AG08395 (cell line): ENCODE results near the gene H6PD.

Source experiments
- DNase-seq: peaks from one replicate; pipeline ENCODE4 v3.0.0; 2012; ENCODE audit warnings: mixed read lengths, low spot score

Gene H6PD

DNA sequence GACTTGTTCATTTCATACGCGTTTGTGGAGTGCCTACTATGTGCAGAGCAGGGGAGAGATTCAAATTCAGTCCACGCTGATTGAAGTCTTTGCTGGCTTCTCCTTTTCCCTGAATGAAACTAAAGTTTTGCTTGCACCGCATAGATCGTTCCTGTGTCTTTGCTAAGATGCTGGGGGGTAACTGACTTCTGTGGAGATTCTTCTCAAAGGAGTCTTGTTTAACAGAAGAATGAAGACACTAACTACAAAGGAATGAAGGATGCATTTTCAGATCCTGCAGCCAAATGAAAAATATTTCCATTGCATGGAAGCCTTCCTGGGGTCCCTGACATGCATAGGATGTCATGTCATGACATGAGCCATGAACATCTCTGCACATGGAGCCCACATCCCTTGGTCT is 26.9 kb upstream of the H6PD start:
- peak; percentile 20 for DNase-seq

DNA sequence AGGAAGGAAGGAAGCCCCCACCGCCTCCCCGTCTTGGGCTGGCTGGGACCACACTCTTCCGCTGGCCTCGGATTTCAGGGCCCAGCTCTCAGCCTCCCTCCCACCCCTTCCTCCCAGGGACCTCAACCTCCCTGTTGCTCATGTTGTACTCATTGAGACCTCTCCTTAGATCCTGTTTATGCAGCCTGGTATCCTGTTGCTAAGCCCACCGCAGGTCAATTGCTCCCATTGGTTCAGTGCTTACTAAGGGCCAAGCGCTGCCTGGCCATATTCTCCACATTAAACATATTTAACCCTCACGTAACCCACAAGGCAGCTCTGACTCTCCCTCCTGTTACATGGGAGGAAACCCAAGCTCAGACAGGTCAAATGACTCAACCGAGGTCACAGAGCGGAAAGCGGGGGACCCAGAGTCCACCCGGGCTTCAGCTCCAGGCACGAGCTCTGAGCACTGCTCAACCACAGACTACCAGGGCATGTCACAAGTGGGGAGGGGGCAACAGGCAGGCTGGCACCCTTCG is 23.2 kb upstream of the H6PD start:
- DNase-seq = no peak

DNA sequence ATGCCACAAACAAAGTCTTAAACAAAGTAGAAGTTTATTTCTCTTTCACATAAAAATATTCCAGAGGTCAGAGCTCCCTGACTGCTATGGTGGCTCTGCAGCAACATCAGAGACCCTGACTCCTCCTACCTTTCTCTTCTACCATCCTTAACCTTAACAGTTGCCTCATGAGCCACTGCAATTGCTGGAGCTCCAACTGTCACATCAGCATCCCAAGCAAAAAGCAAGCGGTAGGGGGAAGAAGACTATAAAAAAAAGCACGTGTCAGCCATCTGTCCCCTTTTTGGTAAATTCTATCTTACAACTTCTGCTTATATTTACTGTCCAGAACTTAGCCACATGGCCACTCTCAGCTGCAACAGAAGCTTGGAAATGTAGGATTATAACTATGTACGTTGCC is 21.8 kb upstream of the H6PD start:
- no peak for DNase-seq

DNA sequence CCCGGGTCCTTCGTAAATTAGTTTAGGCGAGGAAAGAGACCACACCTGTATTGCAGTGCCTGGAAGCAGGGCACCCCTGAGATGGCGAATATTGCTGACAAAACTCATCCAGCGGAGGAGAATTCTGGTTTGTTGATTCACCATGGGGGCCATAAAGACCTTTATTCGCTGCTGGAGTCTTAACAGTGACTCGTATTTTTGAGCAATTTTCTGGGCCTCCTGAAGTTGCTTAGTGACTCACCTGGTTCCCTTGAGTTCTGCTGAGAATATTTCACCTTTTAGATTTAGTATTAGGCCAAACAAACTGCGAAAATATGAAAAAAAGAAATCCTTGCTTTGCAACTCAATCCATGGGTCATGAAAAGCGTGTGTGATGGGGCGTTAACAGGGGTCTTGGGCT is 20.6 kb upstream of the H6PD start:
- DNase-seq = no peak

DNA sequence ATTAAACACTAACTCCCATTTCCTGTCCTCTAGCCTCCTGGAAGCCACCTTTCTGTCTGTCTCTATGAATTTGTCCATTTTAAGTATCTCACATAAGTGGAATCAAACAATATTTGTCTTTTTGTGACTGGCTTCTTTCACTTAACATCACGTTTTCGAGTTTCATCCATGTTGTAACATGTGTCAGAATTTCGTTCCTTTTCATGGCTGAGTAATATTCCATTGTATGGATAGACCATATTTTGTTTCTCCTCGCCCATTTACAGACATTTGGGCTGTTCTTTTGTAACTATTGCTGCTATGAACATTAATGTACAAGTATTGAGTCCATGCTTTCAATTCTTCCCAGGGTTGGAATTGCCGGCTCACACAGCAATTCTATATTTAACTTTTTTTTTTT is 15.7 kb upstream of the H6PD start:
- no peak for DNase-seq

DNA sequence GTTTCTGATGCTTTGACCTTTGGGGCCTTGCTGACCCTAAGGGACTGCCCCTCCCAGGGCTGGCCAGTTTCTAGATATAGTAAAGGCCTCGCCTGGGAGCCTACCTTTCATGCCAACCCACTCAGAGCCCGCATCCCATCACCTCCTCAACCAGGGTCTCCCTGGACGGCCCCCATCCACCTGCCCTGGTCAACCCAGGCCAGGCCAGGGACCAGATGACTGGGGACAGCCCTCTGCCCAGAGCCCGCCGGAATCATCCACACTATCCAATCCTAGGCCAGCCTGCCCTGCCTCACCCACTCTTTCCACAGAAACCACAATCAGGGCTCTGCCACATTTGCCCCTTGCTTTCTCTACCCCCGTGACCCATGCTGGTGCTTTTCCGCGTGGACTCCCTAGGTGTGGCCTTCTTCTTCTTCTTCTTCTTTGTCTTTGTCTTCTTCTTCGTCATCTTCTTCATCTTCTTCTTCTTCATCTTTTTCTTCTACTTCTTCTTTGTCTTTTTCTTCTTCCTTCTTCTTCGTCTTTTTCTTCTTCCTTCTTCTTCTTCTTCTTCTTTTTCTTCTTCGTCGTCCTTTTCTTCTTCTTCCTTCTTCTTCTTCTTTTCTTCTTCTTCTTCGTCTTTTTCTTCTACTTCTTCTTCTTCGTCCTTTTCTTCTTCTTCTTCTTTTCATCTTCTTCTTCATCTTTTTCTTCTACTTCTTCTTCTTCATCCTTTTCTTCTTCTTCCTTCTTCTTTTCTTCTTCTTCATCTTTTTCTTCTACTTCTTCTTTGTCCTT is 11.5 kb upstream of the H6PD start:
- no peak for DNase-seq

DNA sequence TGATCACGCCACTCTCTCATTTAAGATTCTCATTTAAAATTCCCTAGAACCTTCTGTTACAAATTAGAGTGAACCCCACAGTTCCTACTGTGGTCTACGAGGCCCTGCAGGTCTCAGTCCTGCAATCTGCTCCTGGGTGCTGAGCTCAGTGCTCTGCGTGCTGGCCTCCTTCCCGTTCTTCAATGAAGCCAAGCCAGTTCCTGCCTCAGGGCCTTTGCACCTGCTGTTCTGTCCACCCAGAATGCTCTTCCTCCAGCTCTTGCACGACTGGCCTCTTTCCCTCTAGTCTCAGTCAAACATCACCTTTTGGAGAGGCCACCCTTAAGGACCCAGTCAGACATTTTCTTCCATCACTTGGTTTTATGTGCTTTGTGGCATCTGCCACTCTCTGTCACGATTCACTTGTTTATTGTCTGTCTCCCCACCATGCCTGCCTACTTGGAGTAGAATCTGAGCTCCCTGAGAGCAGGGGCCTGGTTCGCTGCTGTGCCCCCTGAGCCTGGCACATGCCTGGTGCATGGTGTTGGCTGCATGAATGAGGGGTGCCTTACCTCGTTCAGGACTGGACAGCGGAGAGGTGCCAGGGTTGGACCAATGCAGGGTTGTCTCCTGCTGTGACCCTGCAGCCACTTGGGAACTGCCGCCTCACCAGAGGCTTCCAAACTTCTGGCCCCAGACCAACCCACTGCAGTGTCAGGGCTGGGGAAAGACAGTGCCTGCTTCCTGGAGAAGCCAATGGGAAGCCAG is 9.7 kb upstream of the H6PD start:
- no peak for DNase-seq

DNA sequence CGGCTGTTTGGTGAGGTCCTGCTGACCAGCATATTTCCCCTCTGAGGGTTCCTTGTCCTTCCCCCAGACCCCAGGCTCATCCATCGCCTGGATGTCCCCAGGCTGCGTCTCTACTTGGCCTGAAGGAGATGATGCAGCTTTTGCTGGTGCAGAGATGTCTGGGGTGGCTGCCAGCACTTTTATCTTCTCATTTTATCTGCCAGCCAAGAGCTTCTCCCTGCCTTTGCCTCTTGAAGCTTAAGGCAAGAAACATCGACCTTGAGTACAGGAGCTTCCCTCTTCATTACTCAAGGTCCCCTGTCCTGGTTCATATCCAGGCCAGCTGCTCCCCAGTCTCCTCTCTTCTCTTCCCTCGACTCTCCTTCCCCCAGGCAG is 9.2 kb upstream of the H6PD start:
- DNase-seq = no peak

DNA sequence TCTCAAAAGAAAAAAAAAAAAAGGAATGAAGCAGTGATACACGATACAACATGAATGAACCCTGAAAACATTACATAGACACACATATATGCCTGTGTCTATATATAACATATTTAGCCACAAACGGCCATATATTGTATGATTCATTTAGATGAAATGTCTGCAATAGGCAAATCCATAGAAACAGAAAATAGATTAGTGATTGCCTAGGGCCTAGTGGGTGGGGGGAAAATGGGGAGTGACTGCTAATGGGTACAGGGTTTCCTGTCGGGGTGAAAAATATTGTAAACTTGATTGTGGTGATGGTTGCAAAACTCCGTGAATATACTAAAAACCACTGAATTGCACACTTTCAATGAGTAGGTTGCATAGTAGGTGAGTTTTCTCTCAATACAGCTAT is 6.0 kb upstream of the H6PD start:
- DNase-seq = no peak

DNA sequence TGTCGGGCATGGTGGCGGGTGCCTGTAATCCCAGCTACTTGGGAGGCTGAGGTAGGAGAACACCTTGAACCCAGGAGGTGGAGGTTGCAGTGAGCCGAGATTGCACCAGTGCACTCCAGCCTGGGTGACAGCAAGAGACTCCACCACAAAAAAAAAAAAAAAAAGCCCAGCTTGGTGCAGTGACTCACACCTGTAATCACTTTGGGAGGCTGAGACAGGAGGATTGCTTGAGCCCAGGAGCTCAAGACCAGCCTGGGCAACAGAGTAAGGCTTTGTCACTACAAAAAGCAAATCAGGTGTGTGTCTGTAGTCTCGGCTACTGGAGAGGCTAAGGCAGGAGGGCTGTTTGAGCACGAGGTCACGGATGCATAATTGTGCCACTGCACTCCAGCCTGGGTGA is 5.0 kb upstream of the H6PD start:
- DNase-seq = no peak

DNA sequence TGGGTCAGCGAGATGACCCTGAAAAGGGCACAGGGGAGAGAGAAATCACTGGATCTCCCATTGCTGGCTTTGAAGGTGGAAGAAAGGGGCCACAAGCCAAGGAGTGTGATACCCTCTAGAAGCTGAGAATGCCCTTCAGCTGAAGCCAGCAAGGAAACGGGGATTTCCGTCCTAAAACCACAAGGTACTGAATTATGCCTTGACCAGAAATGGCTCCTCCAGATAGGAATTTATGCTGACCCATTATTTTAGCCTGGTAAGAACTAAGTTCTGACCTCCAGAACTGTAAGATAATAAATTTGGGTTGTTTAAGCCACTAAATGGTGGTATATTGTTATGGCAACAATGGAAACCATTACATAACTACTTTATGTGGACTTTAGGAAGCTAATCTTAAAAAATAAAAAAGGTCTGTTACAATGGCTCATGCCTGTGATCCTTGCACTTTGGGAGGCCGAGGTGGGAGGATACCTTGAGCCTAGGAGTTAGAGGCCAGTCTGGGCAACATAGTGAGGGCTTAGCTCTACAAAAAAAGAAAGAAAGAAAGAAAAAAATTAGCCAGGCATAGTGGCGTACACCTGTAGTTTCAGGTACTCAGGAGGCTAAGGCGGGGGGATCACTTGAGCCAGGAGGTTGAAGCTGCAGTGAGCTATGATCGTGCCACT is 3.6 kb upstream of the H6PD start:
- no peak for DNase-seq

DNA sequence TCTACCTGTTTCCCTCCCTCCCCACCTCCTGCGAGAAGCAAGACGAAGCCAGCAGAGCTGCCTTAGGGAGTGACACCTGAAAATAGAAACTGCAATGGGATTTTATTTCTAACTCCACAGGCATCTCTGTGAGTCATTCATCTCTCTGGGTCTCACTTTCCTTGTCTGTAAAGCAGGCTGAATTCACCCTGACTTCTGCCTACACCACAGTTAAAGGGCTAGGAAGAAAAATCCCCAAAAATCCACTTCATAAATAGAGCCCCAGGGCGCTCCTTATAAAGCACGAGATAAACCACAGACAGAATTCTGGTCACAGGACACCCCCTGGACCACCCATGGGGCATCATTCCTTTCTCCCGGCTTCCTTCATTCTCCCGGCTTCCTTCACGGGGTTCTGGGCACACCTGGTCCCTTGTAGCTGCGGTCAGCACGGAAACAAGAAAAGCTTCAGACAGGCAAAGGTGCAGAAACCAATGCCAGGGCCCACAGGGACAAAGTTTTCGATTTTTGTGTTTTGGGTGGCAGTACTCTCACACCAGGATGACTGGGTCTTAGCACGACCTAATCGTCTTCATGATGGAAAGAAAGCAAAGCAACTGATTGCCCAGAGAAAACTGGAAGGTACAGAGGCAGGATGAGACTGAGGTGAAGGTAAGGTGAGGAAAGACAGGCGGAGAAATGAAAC is 2.8 kb upstream of the H6PD start:
- no peak for DNase-seq

DNA sequence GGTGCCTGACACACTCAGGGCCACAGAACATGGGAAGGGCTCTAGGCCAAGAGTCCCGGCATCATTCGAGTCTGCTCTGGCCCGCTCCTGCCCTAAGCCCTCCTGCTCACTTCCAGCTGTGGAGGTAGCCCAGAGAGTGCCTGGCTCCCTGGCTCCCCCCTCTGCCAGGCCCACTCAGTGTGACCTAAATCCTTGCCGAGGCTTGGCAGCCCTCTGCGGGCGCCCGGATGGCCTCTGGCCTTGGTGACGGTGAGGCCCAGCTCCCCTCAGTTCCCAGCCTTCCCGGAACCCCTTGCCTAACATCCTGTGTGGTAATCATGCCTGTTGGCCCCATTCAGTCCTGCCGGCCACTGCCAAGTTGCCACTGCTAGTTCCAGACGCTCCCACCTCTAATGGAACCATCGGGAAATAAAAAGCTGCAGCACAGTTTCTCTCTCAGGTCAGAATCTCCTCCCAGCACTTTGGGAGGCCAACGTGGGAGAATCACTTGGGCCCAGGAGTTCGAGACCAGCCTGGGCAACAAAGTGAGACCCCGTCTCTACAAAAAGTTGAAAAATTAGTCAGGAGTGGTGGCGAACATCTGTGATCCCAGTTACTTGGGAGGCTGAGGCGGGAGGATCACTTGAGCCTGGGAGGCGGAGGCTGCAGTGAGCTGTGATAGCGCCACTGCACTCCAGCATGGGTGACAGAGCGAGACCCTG is 1.2 kb upstream of the H6PD start:
- peak; percentile 80 for DNase-seq

DNA sequence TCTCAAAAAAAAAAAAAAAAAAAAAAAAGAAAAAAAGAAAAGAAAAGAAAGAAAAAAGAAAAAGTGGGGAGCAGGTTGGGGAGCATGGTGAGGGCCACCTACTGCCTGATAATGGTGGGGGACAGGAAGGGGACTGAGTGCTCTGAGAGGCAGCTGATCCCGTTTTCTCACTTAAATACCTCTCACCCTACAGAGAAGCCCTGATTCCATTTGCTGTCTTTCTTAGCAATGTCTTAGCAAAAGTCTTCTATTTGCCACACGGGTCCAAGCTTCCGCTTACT is 692 bp upstream of the H6PD start:
- DNase-seq = no peak

DNA sequence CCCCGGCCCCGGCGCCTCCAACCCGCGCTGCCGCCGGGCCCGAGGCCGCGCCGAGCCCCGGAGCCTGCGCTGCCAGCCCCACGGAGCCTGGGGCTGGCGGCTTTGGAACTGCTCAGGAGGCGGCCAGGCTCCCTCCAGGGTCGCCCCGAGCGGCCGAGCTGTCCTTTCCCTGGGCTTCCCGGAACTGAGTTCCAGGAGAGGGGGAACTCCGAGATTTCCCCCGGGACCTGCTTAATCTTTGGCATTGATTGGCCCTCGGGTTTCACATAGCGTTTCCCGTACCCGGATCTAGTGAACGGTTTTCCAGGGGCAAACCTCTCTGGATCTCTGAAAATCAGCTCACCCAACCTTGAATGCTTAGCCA is 504 bp downstream of the H6PD start:
- DNase-seq = peak; percentile 63

DNA sequence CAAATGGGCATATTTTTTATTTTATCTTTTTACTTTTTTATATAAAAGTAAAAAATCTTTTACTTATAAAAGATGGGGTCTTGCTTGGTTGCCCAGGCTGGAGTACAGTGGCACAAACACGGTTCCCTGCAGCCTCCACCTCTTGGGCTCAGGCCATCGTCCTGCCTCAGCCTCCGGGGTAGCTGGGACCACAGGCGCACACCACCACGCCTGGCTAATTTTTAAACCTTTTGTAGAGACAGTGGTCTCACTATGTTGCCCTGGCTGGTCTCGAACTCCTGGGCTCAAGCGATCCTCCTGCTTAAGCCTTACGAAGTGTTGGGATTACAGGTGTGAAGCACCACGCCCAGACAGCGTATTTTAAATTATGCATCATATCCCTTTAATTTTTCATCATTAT is 986 bp downstream of the H6PD start:
- no peak for DNase-seq

DNA sequence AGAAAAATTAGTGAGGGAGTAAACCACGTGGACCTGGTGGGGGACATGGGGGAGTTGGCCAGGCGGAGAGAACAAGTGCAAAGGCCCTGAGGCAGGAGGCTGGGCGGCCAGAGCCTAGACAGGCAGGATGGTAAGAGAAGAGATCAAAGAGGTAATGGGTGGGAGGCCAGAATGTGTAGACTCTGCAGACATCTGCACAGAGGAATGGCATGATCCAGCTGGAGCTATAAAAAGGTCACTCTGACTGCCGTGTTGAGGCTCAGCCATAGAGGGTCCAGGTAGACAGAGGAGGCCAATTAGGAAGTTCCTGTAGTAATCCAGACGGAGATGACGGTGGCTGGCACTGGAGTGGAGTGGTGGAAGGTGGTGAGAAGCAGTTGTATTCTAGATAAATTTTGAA is 3.6 kb downstream of the H6PD start:
- no peak for DNase-seq

DNA sequence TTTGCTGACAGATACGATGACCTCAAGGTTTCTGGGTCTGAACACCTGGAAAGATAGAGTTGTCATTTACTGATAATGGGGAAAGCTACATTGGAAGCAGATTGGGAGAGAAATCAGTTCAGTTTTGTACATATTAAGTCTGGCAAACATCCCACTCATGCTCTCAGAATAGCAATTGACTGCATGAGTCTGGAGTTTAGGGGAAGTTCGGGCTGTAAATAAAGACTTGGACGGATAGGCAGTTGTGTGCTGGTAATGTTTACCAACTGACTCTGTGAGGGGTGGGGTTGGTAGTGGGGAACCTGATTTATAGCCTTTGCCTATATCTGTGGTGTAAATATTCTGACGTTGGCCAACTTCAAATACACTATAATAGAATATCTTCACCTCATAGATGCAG is 4.0 kb downstream of the H6PD start:
- DNase-seq = no peak

DNA sequence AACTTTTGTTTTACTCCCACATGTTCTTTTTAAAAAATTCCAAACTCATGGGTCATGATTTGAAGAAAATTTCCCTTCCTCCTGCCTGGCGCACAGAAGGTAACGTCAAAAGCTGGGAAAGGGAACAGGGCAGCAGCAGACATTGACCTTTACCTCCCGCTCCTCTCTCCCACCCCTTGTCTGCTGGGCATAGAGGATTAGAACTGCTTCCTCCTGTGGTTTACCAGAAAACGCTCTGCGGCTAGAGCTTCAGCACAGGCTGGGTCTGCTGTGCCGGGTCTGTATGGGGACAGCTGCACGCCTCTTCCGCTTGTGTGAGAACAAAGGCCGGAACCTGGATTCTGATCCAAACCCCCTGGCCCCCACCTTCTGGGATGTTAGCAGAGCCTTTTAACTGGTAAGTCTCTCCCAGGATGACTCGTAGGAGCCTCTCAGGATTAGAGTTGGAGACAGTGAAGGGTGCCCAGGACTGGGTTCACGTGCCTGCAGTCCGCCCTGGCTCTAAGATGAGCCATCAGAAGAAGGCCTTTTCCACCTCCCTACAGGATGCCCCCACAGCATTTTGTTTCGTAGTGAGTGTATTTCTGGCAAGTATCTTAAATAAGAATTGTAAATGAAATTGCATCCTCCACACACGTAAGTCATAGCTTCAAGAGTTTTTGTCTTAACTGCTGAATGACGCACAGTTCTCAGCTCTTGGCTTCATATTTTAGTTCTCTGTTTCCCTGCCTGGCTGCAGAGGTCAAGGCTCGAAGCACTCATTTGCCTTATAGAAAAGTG is 5.2 kb downstream of the H6PD start:
- DNase-seq = no peak

DNA sequence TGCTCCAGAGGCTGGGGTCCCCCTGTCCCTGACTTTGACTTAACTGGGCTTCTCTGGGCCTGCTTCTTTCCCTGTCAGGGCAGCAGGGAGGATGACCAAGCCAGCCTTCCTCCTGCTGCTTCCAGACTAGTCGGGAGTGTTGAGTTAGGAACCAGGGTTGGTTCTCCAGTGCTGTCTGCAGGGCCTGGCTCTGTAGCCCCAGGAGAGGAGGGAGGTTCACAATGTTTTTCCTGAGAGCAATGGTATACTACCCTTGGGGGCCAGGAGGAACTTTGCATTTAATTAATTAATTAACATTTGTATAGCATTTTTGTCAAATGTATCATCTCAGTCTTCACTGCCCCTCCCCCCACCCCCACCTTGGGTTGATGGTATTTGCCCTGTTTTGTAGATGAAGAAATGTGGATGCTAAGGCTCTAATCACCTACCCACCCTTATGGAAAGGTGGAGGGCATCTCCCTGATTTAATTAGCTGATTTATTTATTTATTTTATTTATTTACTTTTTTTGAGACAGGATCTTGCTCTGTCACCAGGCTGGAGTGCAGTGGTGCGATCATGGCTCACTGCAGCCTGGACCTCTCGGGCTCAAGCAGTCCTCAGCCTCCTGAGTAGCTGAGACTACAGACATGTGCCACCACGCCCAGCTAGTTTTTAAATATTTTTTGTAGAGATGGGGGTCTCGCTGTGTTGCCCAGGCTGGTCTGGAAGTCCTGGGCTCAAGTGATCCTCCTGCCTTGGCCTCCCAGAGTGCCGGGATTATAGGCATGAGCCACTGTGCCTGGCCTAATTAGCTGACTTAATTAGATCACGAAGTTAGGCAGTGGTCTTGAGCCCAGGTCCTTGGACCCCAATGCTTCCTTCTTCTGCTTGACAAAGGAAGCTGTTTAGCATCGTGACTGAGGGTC is 6.6 kb downstream of the H6PD start:
- DNase-seq = no peak
